ENCODE results near the gene PSMB7. TPM values are rescaled to one million over a fixed set of nuclear protein-coding genes. Genes with fewer than 3 reads are reported as not detected.

Gene PSMB7
- total and polyA plus RNA-seq, 2 of the 13 experiments (the other 11 are each of a cell fraction or from before 2014, with no cell fraction given), result 259 to 291 TPM

GRCh38 chr9:124315882-124316281 lies 99.4 kb downstream of the PSMB7 start:
- ChIA-PET POLR2A (no interaction called here), CTCF (ENCODE audit: low intra/inter-chr PET ratio, low total read pairs) (no interaction called here)
- intact Hi-C loops (cut with micrococcal nuclease; ENCODE audit: unreplicated experiment) (no loop called here), in situ Hi-C loops (cut with HindIII; ENCODE audit: extremely low pct_ligation_motif_present, low pct_unique_long_range_greater_than_20kb) (no loop called here)
- ATAC-seq, result no peak
- 98% methylated on average over 16 of the region's 16 CpGs for WGBS (ENCODE audit: low lambda C conversion rate)
- H3K4me3 ChIP-seq (replicated peaks in 1 of 3; ENCODE audit: insufficient read depth in 1 of 3, low read depth in 2 of 3, low read length in 3 of 3), result no peak overlapping the region
- BruUV-seq (replicated peaks), result no TSS peak
- peaks cover 34 to 55% of the 10 kb centered on the region in 2 experiments for H3K36me3 ChIP-seq (replicated peaks in 1 of 2; ENCODE audit: control insufficient read depth in 1 of 2, insufficient read depth in 2 of 2, low read length in 2 of 2)
- no peaks in the 10 kb centered on the region for H3K9me3 ChIP-seq (ENCODE audit: low read length)
- no peaks in the 10 kb centered on the region for H3K4me1 ChIP-seq (ENCODE audit: insufficient read depth, low read length)
- peaks cover 17% of the 10 kb centered on the region; the same call in 1 of the 2 replicates for H4K20me1 ChIP-seq (ENCODE audit: insufficient read depth, low read length)
- FAIRE-seq, result no peak
- DNase-seq (ENCODE audit: low spot score), result no peak
- H3K27ac ChIP-seq (ENCODE audit: extremely low read length, insufficient read depth, low read length), result no peak overlapping the region
- H3K79me2 ChIP-seq (ENCODE audit: insufficient read depth, low read length), result no peaks in the 10 kb centered on the region
- no peaks in the 10 kb centered on the region for H3K27me3 ChIP-seq (ENCODE audit: control insufficient read depth in 1 of 2, insufficient read depth in 2 of 2, low read length in 2 of 2)
- H3K9ac ChIP-seq (ENCODE audit: insufficient read depth, low read depth, low read length), result no peak overlapping the region
- H2AFZ ChIP-seq (ENCODE audit: low read length), result no peak overlapping the region
- no peak overlapping the region for H3K4me2 ChIP-seq (ENCODE audit: low read depth, low read length)
- TF ChIP-seq AGO2 (optimal IDR thresholded peaks at IDR 0.05; ENCODE audit: low read depth, low read length) (peak; percentile 37), ZKSCAN5 (CRISPR knock-in tag; IDR thresholded peaks at IDR 0.05) (no peak), SRSF1 (optimal IDR thresholded peaks at IDR 0.05; ENCODE audit: low read depth, low read length) (no peak), ZNF10 (CRISPR knock-in tag; IDR thresholded peaks at IDR 0.05; ENCODE audit: borderline replicate concordance, low read depth) (no peak), ZMAT5 (CRISPR knock-in tag; IDR thresholded peaks at IDR 0.05; ENCODE audit: borderline replicate concordance, low read depth) (no peak), HNRNPL (IDR thresholded peaks at IDR 0.05; ENCODE audit: low read depth, low read length) (0 out of 2 replicates have a peak, but pooled peaks have one; percentile 34), ZNF629 (CRISPR knock-in tag; conservative IDR thresholded peaks at IDR 0.05) (peak; percentile 57), CENPX (CRISPR knock-in tag; IDR thresholded peaks at IDR 0.05) (no peak)

- FAIRE-seq, result no peak
- intact Hi-C loops (cut with micrococcal nuclease; ENCODE audit: unreplicated experiment) (no loop called here), in situ Hi-C loops (cut with HindIII; ENCODE audit: extremely low pct_ligation_motif_present, low pct_unique_long_range_greater_than_20kb) (no loop called here)
- peaks cover 37 to 55% of the 10 kb centered on the region in 2 experiments for H3K36me3 ChIP-seq (replicated peaks in 1 of 2; ENCODE audit: control insufficient read depth in 1 of 2, insufficient read depth in 2 of 2, low read length in 2 of 2)
- peaks cover 22% of the 10 kb centered on the region; the same call in 1 of the 2 replicates for H4K20me1 ChIP-seq (ENCODE audit: insufficient read depth, low read length)
- H2AFZ ChIP-seq (ENCODE audit: low read length), result no peak overlapping the region
- no peak for ATAC-seq
- no peak overlapping the region for H3K27ac ChIP-seq (ENCODE audit: extremely low read length, insufficient read depth, low read length)
- H3K9me3 ChIP-seq (ENCODE audit: low read length), result no peaks in the 10 kb centered on the region
- no peaks in the 10 kb centered on the region for H3K27me3 ChIP-seq (ENCODE audit: control insufficient read depth in 1 of 2, insufficient read depth in 2 of 2, low read length in 2 of 2)
- no peak overlapping the region for H3K9ac ChIP-seq (ENCODE audit: insufficient read depth, low read depth, low read length)
- POLR2A ChIA-PET, result no interaction called here
- no TSS peak for BruUV-seq (replicated peaks)
- no peak overlapping the region for H3K4me3 ChIP-seq (replicated peaks in 1 of 3; ENCODE audit: insufficient read depth in 1 of 3, low read depth in 2 of 3, low read length in 3 of 3)
- no peak for DNase-seq (ENCODE audit: low spot score)
- CTCF ChIA-PET (ENCODE audit: low intra/inter-chr PET ratio, low total read pairs), result no interaction called here
- H3K4me1 ChIP-seq (ENCODE audit: insufficient read depth, low read length), result no peaks in the 10 kb centered on the region
- WGBS (ENCODE audit: low lambda C conversion rate), result 98% methylated on average over 13 of the region's 18 CpGs
- no peak overlapping the region for H3K4me2 ChIP-seq (ENCODE audit: low read depth, low read length)
- H3K79me2 ChIP-seq (ENCODE audit: insufficient read depth, low read length), result no peaks in the 10 kb centered on the region
- TF ChIP-seq ZNF703 (CRISPR knock-in tag; IDR thresholded peaks at IDR 0.05; ENCODE audit: borderline replicate concordance) (no peak), NR2F2 (IDR thresholded peaks at IDR 0.05; ENCODE audit: borderline replicate concordance, low read depth) (no peak), ZBTB7A (CRISPR knock-in tag; IDR thresholded peaks at IDR 0.05) (no peak), RNF2 (conservative IDR thresholded peaks at IDR 0.05; ENCODE audit: low read depth) (no peak), ESRRA (CRISPR knock-in tag; IDR thresholded peaks at IDR 0.05; ENCODE audit: low read depth) (no peak), CC2D1A (CRISPR knock-in tag; IDR thresholded peaks at IDR 0.05) (no peak), ZNF775 (CRISPR knock-in tag; IDR thresholded peaks at IDR 0.05; ENCODE audit: borderline replicate concordance) (no peak), MBD4 (IDR thresholded peaks at IDR 0.05; ENCODE audit: borderline replicate concordance, low read length) (no peak)
Observed at GRCh38 chr9:124313940-124314339, 101.3 kb downstream of the PSMB7 start.
